Measurements from ENCODE around the gene TTC29.

Gene TTC29

GRCh38 chr4:146915132-146915531, 30.5 kb downstream of the TTC29 start:
- no peak for TF ChIP-seq CTCF (IDR thresholded peaks at IDR 0.05; ENCODE audit: low read depth, low read length)

GRCh38 chr4:146900295-146900694, 45.4 kb downstream of the TTC29 start:
- no peak for TF ChIP-seq CTCF (IDR thresholded peaks at IDR 0.05; ENCODE audit: low read depth, low read length)
- no peaks in the 10 kb centered on the region for H3K36me3 ChIP-seq
- H3K4me3 ChIP-seq (ENCODE audit: low read depth, low read length), result no peak overlapping the region
- H3K27me3 ChIP-seq, result peaks cover 43% of the 10 kb centered on the region
- H3K4me1 ChIP-seq, result no peaks in the 10 kb centered on the region
- H3K9me3 ChIP-seq, result no peaks in the 10 kb centered on the region
- DNase-seq, result no peak

More at GRCh38 chr4:146915132-146915531, 30.5 kb downstream of the TTC29 start:
- DNase-seq, result no peak
- H3K9me3 ChIP-seq, result no peaks in the 10 kb centered on the region
- H3K27me3 ChIP-seq, result peaks cover 32% of the 10 kb centered on the region
- H3K4me3 ChIP-seq (ENCODE audit: low read depth, low read length), result no peak overlapping the region
- no peaks in the 10 kb centered on the region for H3K4me1 ChIP-seq
- H3K36me3 ChIP-seq, result no peaks in the 10 kb centered on the region

- Histone ChIP-seq H3K36me3 (no peaks in the 10 kb centered on the region), H3K4me3 (ENCODE audit: low read depth, low read length) (no peak overlapping the region), H3K9me3 (no peaks in the 10 kb centered on the region), H3K27me3 (peaks cover 23% of the 10 kb centered on the region), H3K4me1 (no peaks in the 10 kb centered on the region)
- no peak for DNase-seq
- TF ChIP-seq CTCF (IDR thresholded peaks at IDR 0.05; ENCODE audit: low read depth, low read length), result no peak
Measured at GRCh38 chr4:146890301-146890700, 55.4 kb downstream of the TTC29 start.

GRCh38 chr4:146883070-146883469, 62.6 kb downstream of the TTC29 start:
- no peak for DNase-seq
- no peak for TF ChIP-seq CTCF (IDR thresholded peaks at IDR 0.05; ENCODE audit: low read depth, low read length)
- H3K27me3 ChIP-seq, result peaks cover 49% of the 10 kb centered on the region
- no peak overlapping the region for H3K4me3 ChIP-seq (ENCODE audit: low read depth, low read length)
- no peaks in the 10 kb centered on the region for H3K4me1 ChIP-seq
- no peaks in the 10 kb centered on the region for H3K9me3 ChIP-seq
- H3K36me3 ChIP-seq, result no peaks in the 10 kb centered on the region

- H3K36me3 ChIP-seq, result no peaks in the 10 kb centered on the region
- peaks cover 55% of the 10 kb centered on the region for H3K27me3 ChIP-seq
- TF ChIP-seq CTCF (IDR thresholded peaks at IDR 0.05; ENCODE audit: low read depth, low read length), result no peak
- no peaks in the 10 kb centered on the region for H3K4me1 ChIP-seq
- no peak for DNase-seq
- no peaks in the 10 kb centered on the region for H3K9me3 ChIP-seq
- H3K4me3 ChIP-seq (ENCODE audit: low read depth, low read length), result no peak overlapping the region
Measured at GRCh38 chr4:146857298-146857697, 88.4 kb downstream of the TTC29 start.

- Histone ChIP-seq H3K27me3 (peaks cover 54% of the 10 kb centered on the region), H3K4me3 (ENCODE audit: low read depth, low read length) (no peak overlapping the region), H3K4me1 (no peaks in the 10 kb centered on the region), H3K36me3 (no peaks in the 10 kb centered on the region), H3K9me3 (no peaks in the 10 kb centered on the region)
- TF ChIP-seq CTCF (IDR thresholded peaks at IDR 0.05; ENCODE audit: low read depth, low read length), result no peak
- no peak for DNase-seq
Measured at GRCh38 chr4:146855761-146856160, 89.9 kb downstream of the TTC29 start.
